PC-3 (cell line): ENCODE data around the gene RGS12. TPM values are rescaled to one million over a fixed set of nuclear protein-coding genes. Genes with fewer than 3 reads are reported as not detected.

ENCODE experiments used
- ATAC-seq: fragments of 200-7000 bp; cut with Tn5 transposase; 2 replicates; pipeline ENCODE4 v1.9.1; 2020; ENCODE audit warnings: mild to moderate bottlenecking, moderate library complexity
- BruUV-seq: library from RNA; stranded (reverse); fragments of 400-500 nt; replicated peaks from 2 replicates; lab custom pipeline; 2021; lab: Mats Ljungman, UMichigan
- CTCF ChIA-PET: fragments of 300-600 bp; sonication (Branson Sonifier 250); formaldehyde crosslinking; loops from one replicate; lab custom pipeline; 2022; ENCODE audit warnings: antibody characterized with exemption; lab: Charles Lee
- POLR2A ChIA-PET: fragments of 300-600 bp; sonication (Branson Sonifier 250); formaldehyde crosslinking; loops from one replicate; lab custom pipeline; 2022; ENCODE audit warnings: antibody characterized with exemption; ENCODE audit not compliant: unreplicated experiment; lab: Charles Lee
- DNase-seq: peaks from one replicate; pipeline ENCODE4 v3.0.0-alpha.2; 2015
- H2AFZ ChIP-seq: fragments of 300-600 bp; sonication (generic); 2 replicates; pipeline ENCODE4 v1.6.0; 2016; ENCODE audit warnings: antibody characterized with exemption, low read length
- H3F3A ChIP-seq: fragments of 300-600 bp; sonication (generic); one replicate; pipeline ENCODE4 v1.6.0; 2017; ENCODE audit warnings: antibody characterized with exemption, low read length, control low read depth, mild to moderate bottlenecking; ENCODE audit not compliant: unreplicated experiment
- H3K27ac ChIP-seq: fragments of 300-600 bp; sonication (generic); 2 replicates; pipeline ENCODE4 v1.5.1; 2016; ENCODE audit warnings: mild to moderate bottlenecking, low read length
- H3K27me3 ChIP-seq: fragments of 300-600 bp; sonication (generic); 2 replicates; pipeline ENCODE4 v1.6.1; 2016; ENCODE audit warnings: low read length, mixed read lengths
- H3K36me3 ChIP-seq: fragments of 300-600 bp; sonication (generic); 2 replicates; pipeline ENCODE4 v1.6.1; 2016; ENCODE audit warnings: low read depth, mixed run types, low read length, mixed read lengths
- H3K4me1 ChIP-seq: fragments of 300-600 bp; sonication (generic); 2 replicates; pipeline ENCODE4 v1.5.1; 2016; ENCODE audit warnings: low read length; ENCODE audit not compliant: insufficient read depth
- H3K4me2 ChIP-seq: fragments of 300-600 bp; sonication (generic); 2 replicates; pipeline ENCODE4 v1.6.0; 2016; ENCODE audit warnings: low read length
- H3K4me3 ChIP-seq: fragments of 300-600 bp; sonication (generic); 2 replicates; pipeline ENCODE4 v1.5.1; 2016; ENCODE audit warnings: mild to moderate bottlenecking, low read length, mixed read lengths
- H3K79me2 ChIP-seq: fragments of 300-600 bp; sonication (generic); 2 replicates; pipeline ENCODE4 v1.6.1; 2017; ENCODE audit warnings: low read length, mixed read lengths
- H3K9ac ChIP-seq: fragments of 300-600 bp; sonication (generic); 2 replicates; pipeline ENCODE4 v1.6.0; 2016; ENCODE audit warnings: mild to moderate bottlenecking, low read length
- H3K9me2 ChIP-seq: fragments of 300-600 bp; sonication (generic); replicated peaks from 2 replicates; pipeline ENCODE4 v1.6.1; 2016; ENCODE audit warnings: mixed run types, low read length, mixed read lengths
- H3K9me3 ChIP-seq: fragments of 300-600 bp; sonication (generic); 2 replicates; pipeline ENCODE4 v1.6.1; 2016; ENCODE audit warnings: low read length, mixed read lengths
- H4K20me1 ChIP-seq: fragments of 300-600 bp; sonication (generic); 2 replicates; pipeline ENCODE4 v1.6.1; 2016; ENCODE audit warnings: low read length, mixed read lengths
- EZH2 ChIP-seq: fragments of 300-600 bp; sonication (generic); IDR thresholded peaks from one replicate; pipeline ENCODE4 v1.6.1; 2017; ENCODE audit warnings: antibody characterized with exemption, mild to moderate bottlenecking, low read length; ENCODE audit not compliant: unreplicated experiment
- EZH2phosphoT487 ChIP-seq: fragments of 300-600 bp; sonication (generic); IDR thresholded peaks from 2 replicates; pipeline ENCODE4 v1.6.1; 2018; ENCODE audit warnings: mild to moderate bottlenecking, antibody characterized with exemption, low read length, borderline replicate concordance
- intact Hi-C: fragments of 100-400 bp; cut with micrococcal nuclease; formaldehyde crosslinking; loops from 2 replicates; pipeline ENCODE4 v1.9.0; 2023
- total RNA-seq: library from RNA; depleted of rRNA; stranded (reverse); fragments of >200 nt; gene quantifications from 2 replicates; pipeline ENCODE4 v1.2.3, GENCODE V29; 2014
- TF ChIP-seq, protein P1 (sequence below): fragments of 300-600 bp; sonication (generic); conservative IDR thresholded peaks from 2 replicates; pipeline ENCODE4 v1.5.1; 2017; ENCODE audit warnings: antibody characterized with exemption, low read depth, mild to moderate bottlenecking, low read length

Gene RGS12
- total RNA-seq, 1 experiment from 2014 or later: 10.3 TPM

DNA sequence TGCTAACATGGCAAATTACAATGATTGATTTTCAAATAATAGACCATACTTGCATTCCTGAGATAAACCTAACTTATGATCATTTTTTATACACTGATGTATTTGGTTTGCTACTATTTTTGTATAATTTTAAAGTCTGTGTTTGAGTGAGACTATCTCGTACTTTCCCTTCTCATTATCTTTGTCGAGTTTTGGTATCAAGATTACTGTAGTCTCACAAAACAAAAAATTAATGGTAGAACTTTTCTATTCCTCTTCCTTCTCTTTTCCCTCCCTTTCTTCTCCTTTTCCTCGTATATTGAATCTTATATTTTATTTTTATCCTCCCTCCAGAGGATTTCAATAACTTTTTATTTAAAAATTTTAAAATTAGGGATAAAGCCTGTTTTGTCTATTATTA is 41.5 kb downstream of the RGS12 start:
- H3K9me2 ChIP-seq: no peaks in the 10 kb centered on the region
- H3K27ac ChIP-seq: no peak overlapping the region
- H3K4me3 ChIP-seq: no peak overlapping the region
- H3K36me3 ChIP-seq: no peaks in the 10 kb centered on the region
- H3F3A ChIP-seq: no peaks in the 10 kb centered on the region
- no peak for TF ChIP-seq EZH2phosphoT487
- TF ChIP-seq, protein P1, sequence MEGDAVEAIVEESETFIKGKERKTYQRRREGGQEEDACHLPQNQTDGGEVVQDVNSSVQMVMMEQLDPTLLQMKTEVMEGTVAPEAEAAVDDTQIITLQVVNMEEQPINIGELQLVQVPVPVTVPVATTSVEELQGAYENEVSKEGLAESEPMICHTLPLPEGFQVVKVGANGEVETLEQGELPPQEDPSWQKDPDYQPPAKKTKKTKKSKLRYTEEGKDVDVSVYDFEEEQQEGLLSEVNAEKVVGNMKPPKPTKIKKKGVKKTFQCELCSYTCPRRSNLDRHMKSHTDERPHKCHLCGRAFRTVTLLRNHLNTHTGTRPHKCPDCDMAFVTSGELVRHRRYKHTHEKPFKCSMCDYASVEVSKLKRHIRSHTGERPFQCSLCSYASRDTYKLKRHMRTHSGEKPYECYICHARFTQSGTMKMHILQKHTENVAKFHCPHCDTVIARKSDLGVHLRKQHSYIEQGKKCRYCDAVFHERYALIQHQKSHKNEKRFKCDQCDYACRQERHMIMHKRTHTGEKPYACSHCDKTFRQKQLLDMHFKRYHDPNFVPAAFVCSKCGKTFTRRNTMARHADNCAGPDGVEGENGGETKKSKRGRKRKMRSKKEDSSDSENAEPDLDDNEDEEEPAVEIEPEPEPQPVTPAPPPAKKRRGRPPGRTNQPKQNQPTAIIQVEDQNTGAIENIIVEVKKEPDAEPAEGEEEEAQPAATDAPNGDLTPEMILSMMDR: no peak
- TF ChIP-seq EZH2: no peak
- no peak overlapping the region for H2AFZ ChIP-seq
- DNase-seq: no peak
- CTCF ChIA-PET: no interaction called here
- no peak overlapping the region for H3K4me2 ChIP-seq
- intact Hi-C loops: no loop called here
- POLR2A ChIA-PET: no interaction called here
- ATAC-seq: no peak
- H3K27me3 ChIP-seq: no peaks in the 10 kb centered on the region
- H3K79me2 ChIP-seq: 0 out of 2 replicates have a peak, but pooled peaks cover 3% of the 10 kb centered on the region
- H3K9ac ChIP-seq: no peak overlapping the region
- H3K9me3 ChIP-seq: no peaks in the 10 kb centered on the region
- no TSS peak for BruUV-seq
- no peaks in the 10 kb centered on the region for H4K20me1 ChIP-seq
- H3K4me1 ChIP-seq: peaks cover 5% of the 10 kb centered on the region; the same call in 1 of the 2 replicates

DNA sequence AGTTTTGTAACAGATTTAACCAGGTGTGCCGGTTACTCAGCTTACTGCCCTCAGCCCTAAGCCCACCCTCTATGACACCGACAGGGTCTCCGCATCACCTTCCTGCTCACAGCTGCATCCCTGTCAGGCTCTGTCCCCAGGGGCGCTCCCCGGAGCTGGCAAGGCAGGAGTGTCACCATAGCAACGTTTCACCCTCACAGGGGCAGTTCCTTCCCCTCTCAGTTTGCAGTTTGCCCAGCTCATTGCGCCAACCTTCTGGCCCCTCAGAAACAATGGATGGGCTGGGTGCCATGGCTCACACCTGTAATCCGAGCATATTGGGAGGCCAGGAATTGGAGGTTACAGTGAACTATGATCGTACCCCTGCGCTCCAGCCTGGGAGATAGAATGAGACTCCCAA is 42.6 kb downstream of the RGS12 start:
- ChIA-PET CTCF (no interaction called here), POLR2A (no interaction called here)
- ATAC-seq (no peak), DNase-seq (no peak)
- Histone ChIP-seq H3K36me3 (no peaks in the 10 kb centered on the region), H3F3A (no peaks in the 10 kb centered on the region), H3K79me2 (0 out of 2 replicates have a peak, but pooled peaks cover 3% of the 10 kb centered on the region), H3K9me3 (no peaks in the 10 kb centered on the region), H3K9me2 (no peaks in the 10 kb centered on the region), H2AFZ (no peak overlapping the region), H3K4me2 (no peak overlapping the region), H3K4me1 (peaks cover 5% of the 10 kb centered on the region; the same call in 1 of the 2 replicates), H3K9ac (no peak overlapping the region), H3K27ac (no peak overlapping the region), H4K20me1 (no peaks in the 10 kb centered on the region), H3K27me3 (no peaks in the 10 kb centered on the region), H3K4me3 (no peak overlapping the region)
- intact Hi-C loops: no loop called here
- TF ChIP-seq, protein P1: no peak
- TF ChIP-seq EZH2: no peak
- TF ChIP-seq EZH2phosphoT487: no peak
- BruUV-seq: no TSS peak

DNA sequence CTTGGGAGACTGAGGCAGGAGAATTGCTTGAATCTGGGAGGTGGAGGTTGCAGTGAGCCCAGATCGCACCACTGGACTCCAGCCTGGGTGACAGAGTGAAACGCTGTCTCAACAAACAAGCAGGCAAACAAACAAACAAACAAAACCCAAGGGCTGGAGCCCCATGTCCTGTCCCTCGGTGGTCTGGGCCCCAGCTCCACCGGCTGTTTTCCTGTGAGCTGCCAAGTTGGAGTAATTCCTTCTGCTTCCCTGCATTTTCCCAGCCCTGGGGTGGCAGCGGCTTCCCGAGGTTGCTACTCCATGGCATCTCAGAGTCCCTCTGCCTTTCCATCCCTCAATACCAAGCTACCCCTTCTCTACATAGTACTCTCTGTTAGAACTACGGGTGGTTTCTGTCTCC is 43.2 kb downstream of the RGS12 start:
- no peaks in the 10 kb centered on the region for H3K9me2 ChIP-seq
- no peaks in the 10 kb centered on the region for H4K20me1 ChIP-seq
- intact Hi-C loops: no loop called here
- no peak overlapping the region for H3K27ac ChIP-seq
- H3K4me2 ChIP-seq: no peak overlapping the region
- peaks cover 5% of the 10 kb centered on the region; the same call in 1 of the 2 replicates for H3K4me1 ChIP-seq
- TF ChIP-seq EZH2phosphoT487 (no peak), EZH2 (no peak)
- TF ChIP-seq, protein P1: no peak
- ATAC-seq (no peak), DNase-seq (no peak)
- no TSS peak for BruUV-seq
- CTCF ChIA-PET: no interaction called here
- H3F3A ChIP-seq: no peaks in the 10 kb centered on the region
- no peak overlapping the region for H2AFZ ChIP-seq
- POLR2A ChIA-PET: no interaction called here
- no peak overlapping the region for H3K9ac ChIP-seq
- H3K9me3 ChIP-seq: no peaks in the 10 kb centered on the region
- H3K36me3 ChIP-seq: no peaks in the 10 kb centered on the region
- H3K27me3 ChIP-seq: no peaks in the 10 kb centered on the region
- 0 out of 2 replicates have a peak, but pooled peaks cover 3% of the 10 kb centered on the region for H3K79me2 ChIP-seq
- H3K4me3 ChIP-seq: no peak overlapping the region
